BLaER1 treated with 17β-estradiol and CSF1 and Interleukin-3, amounts not matched to agents 10 nM and 100 nM (cell line): ENCODE measurements around the gene OXTR.

ENCODE experiments used
- H3K27ac ChIP-seq, 11 experiments: shearing (Covaris generic); formaldehyde crosslinking; 2 replicates each; pipeline ENCODE4 v1.8.1; 2022
- H3K27me3 ChIP-seq, 11 experiments: shearing (Covaris generic); formaldehyde crosslinking; 2 replicates each; pipeline ENCODE4 v1.8.1; 2022
- H3K36me3 ChIP-seq, 11 experiments: shearing (Covaris generic); formaldehyde crosslinking; 2 replicates each; pipeline ENCODE4 v1.8.1; 2022
- H3K4me1 ChIP-seq, 10 experiments: shearing (Covaris generic); formaldehyde crosslinking; 2 replicates each; pipeline ENCODE4 v1.8.1; 2022
- H3K4me2 ChIP-seq, 11 experiments: shearing (Covaris generic); formaldehyde crosslinking; 2 replicates each; pipeline ENCODE4 v1.8.1; 2022
- H3K4me3 ChIP-seq, 10 experiments: shearing (Covaris generic); formaldehyde crosslinking; 2 replicates each; pipeline ENCODE4 v1.8.1; 2022
- H3K9ac ChIP-seq, 11 experiments: shearing (Covaris generic); formaldehyde crosslinking; 2 replicates each; pipeline ENCODE4 v1.8.1; 2022
- H3K9me3 ChIP-seq, 11 experiments: shearing (Covaris generic); formaldehyde crosslinking; replicated peaks in 1 of 11; 2 replicates each; pipeline ENCODE4 v1.8.1; 2022
- H4K20me1 ChIP-seq, 11 experiments: shearing (Covaris generic); formaldehyde crosslinking; 2 replicates each; pipeline ENCODE4 v1.8.1; 2022
- Cebpa-rat ChIP-seq, 11 experiments: shearing (Covaris generic); IDR thresholded peaks; 2 replicates each; pipeline ENCODE4 v1.8.1; 2022

The OXTR gene

DNA sequence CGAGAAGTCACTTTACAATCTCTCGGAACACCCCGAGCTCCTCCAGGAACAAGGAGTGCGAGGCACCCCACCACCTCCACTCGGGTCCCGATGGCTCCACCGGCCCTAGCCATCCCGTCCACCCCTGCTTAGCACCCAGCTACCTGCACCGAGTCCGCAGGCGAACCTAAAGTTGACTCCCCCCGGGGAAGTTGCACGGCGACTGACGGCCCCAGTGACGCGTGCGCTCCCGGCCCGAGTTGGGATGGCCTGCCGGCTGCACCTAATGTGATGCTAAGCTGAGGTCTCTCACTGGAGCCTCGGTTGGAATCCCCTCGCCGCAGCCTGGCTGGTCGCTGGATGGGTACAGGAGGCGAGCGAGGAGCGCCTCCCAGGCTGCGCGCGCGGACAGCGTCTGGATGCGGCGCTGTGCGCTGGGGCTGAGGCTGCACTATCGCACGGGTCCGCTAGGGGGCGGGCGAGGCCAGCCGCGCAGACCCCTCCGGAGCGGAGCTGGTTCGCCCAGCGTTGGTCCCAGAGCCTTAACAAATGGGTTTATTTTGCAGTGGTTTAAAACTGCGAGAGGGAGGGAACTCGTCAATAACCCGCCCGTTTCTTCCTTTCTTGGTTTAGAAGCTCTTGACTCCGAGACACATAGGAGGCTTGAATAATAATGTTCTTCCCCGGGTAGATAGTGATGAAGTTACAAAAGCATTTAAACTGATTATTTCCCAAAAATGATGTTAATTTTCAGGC is at the start of gene OXTR:
Gene OXTR (minus strand): TSS at position 526 of the 735 bp plus-strand sequence. CDS start 1,426 bp downstream, outside the sequence.
- Histone ChIP-seq H3K27ac (no peak within 1 kb of the TSS), H3K36me3 (peaks cover 0 to 14% (median 6%) of the 10 kb centered on the region in 11 experiments; a peak in 7 of 22 replicates), H3K4me1 (peaks cover 0 to 17% (median 6%) of the 10 kb centered on the region in 10 experiments; a peak in 8 of 20 replicates), H4K20me1 (no peaks in the 10 kb centered on the region), H3K27me3 (peaks cover 0 to 12% (median 10%) of the 10 kb centered on the region in 11 experiments; a peak in 14 of 22 replicates), H3K4me3 (peak within 1 kb of the TSS in 2 of 10 experiments; percentile 14; a peak in 1 of 20 replicates), H3K9me3 (peaks cover 20 to 27% (median 23%) of the 10 kb centered on the region in 11 experiments), H3K9ac (no peak within 1 kb of the TSS), H3K4me2 (peak within 1 kb of the TSS in 7 of 11 experiments; percentile 7 to 68 (median 33); a peak in 9 of 22 replicates)
- no peak for TF ChIP-seq Cebpa-rat (IDR thresholded peaks at IDR 0.05)

GRCh38 chr3:8817486-8817885 is 48.1 kb upstream of the OXTR start:
- H3K4me3 ChIP-seq: no peak overlapping the region

DNA sequence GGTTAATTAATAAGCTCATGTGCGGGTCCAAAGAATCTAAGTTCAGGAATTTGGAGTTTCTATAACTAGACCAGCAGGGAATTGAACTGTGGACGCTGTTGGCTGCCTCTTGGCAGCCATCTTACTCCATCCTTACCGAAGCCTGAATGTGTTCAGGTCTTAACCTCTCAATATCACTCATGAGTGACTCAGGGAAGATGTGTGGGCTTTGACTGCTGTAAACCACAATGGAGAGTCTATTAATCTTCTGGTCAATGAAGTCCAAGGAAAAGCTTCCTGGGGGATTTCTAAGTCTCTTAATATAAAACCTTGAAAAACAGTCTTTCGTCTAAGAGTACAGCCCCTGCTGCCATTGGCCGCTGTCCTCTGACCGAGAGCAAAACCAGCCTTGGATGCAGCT is 46.7 kb upstream of the OXTR start:
- no peaks in the 10 kb centered on the region for H3K27me3 ChIP-seq
- H3K4me1 ChIP-seq: no peaks in the 10 kb centered on the region
- H4K20me1 ChIP-seq: no peaks in the 10 kb centered on the region
- no peak overlapping the region for H3K4me2 ChIP-seq
- H3K36me3 ChIP-seq: peaks cover 12 to 38% (median 22%) of the 10 kb centered on the region in 11 experiments; a peak in 15 of 22 replicates
- H3K27ac ChIP-seq: no peak overlapping the region
- H3K9ac ChIP-seq: no peak overlapping the region
- TF ChIP-seq Cebpa-rat (IDR thresholded peaks at IDR 0.05): no peak
- peaks cover 33 to 62% (median 53%) of the 10 kb centered on the region in 11 experiments for H3K9me3 ChIP-seq
- no peak overlapping the region for H3K4me3 ChIP-seq

More at GRCh38 chr3:8817486-8817885, 48.1 kb upstream of the OXTR start:
- H3K9me3 ChIP-seq: peaks cover 35 to 67% (median 57%) of the 10 kb centered on the region in 11 experiments
- peaks cover 12 to 43% (median 22%) of the 10 kb centered on the region in 11 experiments; a peak in 16 of 22 replicates for H3K36me3 ChIP-seq
- no peaks in the 10 kb centered on the region for H3K4me1 ChIP-seq
- H4K20me1 ChIP-seq: no peaks in the 10 kb centered on the region
- H3K27ac ChIP-seq: no peak overlapping the region
- TF ChIP-seq Cebpa-rat (IDR thresholded peaks at IDR 0.05): no peak
- H3K9ac ChIP-seq: no peak overlapping the region
- no peaks in the 10 kb centered on the region for H3K27me3 ChIP-seq
- H3K4me2 ChIP-seq: no peak overlapping the region

DNA sequence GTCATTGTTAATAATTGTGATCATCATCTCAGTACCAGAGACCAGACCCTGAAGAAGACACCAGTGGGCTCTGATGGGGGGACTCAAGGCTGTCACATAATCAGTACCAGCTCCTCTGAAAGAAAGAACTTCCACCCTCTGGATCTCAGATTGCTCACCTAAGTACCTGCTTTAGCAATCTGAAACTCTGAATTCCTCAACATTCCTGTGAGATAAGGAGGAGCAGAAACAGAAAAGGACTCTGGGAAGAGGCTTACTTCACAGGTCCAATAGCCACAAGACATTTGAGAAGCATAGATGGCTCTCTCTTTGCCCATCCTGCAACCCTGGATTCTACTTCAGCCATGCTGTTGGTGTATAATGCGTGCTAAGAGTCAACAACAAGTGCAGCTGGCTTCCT is 44.0 kb upstream of the OXTR start:
- Histone ChIP-seq H4K20me1 (no peaks in the 10 kb centered on the region), H3K9ac (no peak overlapping the region), H3K4me1 (no peaks in the 10 kb centered on the region), H3K4me3 (no peak overlapping the region), H3K27me3 (no peaks in the 10 kb centered on the region), H3K4me2 (no peak overlapping the region), H3K36me3 (peaks cover 0 to 13% (median 3%) of the 10 kb centered on the region in 11 experiments; a peak in 10 of 22 replicates), H3K27ac (no peak overlapping the region), H3K9me3 (peaks cover 8 to 35% (median 27%) of the 10 kb centered on the region in 11 experiments)
- TF ChIP-seq Cebpa-rat (IDR thresholded peaks at IDR 0.05): no peak

- no peaks in the 10 kb centered on the region for H4K20me1 ChIP-seq
- no peak for TF ChIP-seq Cebpa-rat (IDR thresholded peaks at IDR 0.05)
- no peaks in the 10 kb centered on the region for H3K36me3 ChIP-seq
- no peaks in the 10 kb centered on the region for H3K4me1 ChIP-seq
- no peak overlapping the region for H3K4me2 ChIP-seq
- H3K9ac ChIP-seq: no peak overlapping the region
- no peaks in the 10 kb centered on the region for H3K27me3 ChIP-seq
- peaks cover 0 to 11% (median 6%) of the 10 kb centered on the region in 11 experiments; a peak in 10 of 22 replicates for H3K9me3 ChIP-seq
- no peak overlapping the region for H3K4me3 ChIP-seq
- H3K27ac ChIP-seq: no peak overlapping the region
These were observed 41.1 kb upstream of the OXTR start for GRCh38 chr3:8810561-8810960.

DNA sequence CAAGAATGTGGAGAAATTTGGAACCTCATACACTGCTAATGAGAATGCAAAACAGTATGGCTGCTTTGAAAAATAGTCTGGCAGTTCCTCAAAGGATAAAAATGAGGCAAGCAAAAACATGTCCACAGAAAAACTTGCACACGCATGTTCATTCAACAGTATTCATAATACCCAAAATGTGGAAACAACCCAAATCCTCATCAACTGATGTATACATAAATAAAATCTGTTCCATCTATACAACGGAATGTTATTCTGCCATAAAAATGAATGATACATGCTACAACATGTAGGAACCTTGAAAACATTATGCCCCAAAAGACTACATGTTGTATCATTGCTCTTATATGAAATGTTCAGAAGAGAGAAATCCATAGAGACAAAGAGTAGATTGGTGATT is 36.4 kb upstream of the OXTR start:
- Histone ChIP-seq H3K27ac (no peak overlapping the region), H3K36me3 (no peaks in the 10 kb centered on the region), H3K9ac (no peak overlapping the region), H4K20me1 (no peaks in the 10 kb centered on the region), H3K9me3 (peaks cover 0 to 10% (median 5%) of the 10 kb centered on the region in 11 experiments; a peak in 17 of 22 replicates), H3K4me2 (no peak overlapping the region), H3K4me3 (no peak overlapping the region), H3K4me1 (no peaks in the 10 kb centered on the region), H3K27me3 (no peaks in the 10 kb centered on the region)
- no peak for TF ChIP-seq Cebpa-rat (IDR thresholded peaks at IDR 0.05)

- TF ChIP-seq Cebpa-rat (IDR thresholded peaks at IDR 0.05): no peak
- H3K4me2 ChIP-seq: no peak overlapping the region
- H3K4me1 ChIP-seq: no peaks in the 10 kb centered on the region
- H3K27me3 ChIP-seq: no peaks in the 10 kb centered on the region
- no peaks in the 10 kb centered on the region for H4K20me1 ChIP-seq
- 0 out of 22 replicates have a peak, but pooled peaks cover 0 to 7% (median 0%) of the 10 kb centered on the region in 11 experiments for H3K36me3 ChIP-seq
- H3K4me3 ChIP-seq: no peak overlapping the region
- no peak overlapping the region for H3K9ac ChIP-seq
- H3K9me3 ChIP-seq: peaks cover 12 to 26% (median 17%) of the 10 kb centered on the region in 11 experiments
- H3K27ac ChIP-seq: no peak overlapping the region
These were observed 32.8 kb upstream of the OXTR start for GRCh38 chr3:8802256-8802655.

DNA sequence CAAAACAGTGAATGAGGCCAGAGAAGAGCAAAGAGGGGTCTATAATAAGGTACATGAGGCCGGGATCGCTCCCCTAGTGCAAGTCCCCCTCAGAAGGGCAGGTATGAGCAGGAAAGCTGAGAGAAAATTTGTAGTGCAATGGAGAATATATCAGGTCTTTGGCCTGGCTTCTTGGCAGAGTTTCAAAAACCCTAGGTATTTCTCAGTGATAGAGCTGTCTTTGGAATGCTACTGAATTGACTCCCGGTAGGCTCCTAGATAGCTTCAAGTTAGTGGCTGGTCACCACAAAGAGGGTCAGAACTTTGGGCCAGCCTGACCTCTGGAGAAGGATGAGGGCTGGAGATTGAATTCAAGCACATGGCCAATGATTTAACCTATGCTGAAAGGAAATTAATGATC is 30.6 kb upstream of the OXTR start:
- TF ChIP-seq Cebpa-rat (IDR thresholded peaks at IDR 0.05): no peak
- H4K20me1 ChIP-seq: no peaks in the 10 kb centered on the region
- H3K4me3 ChIP-seq: no peak overlapping the region
- H3K27me3 ChIP-seq: no peaks in the 10 kb centered on the region
- H3K9ac ChIP-seq: no peak overlapping the region
- H3K4me2 ChIP-seq: no peak overlapping the region
- 0 out of 22 replicates have a peak, but pooled peaks cover 0 to 7% (median 0%) of the 10 kb centered on the region in 11 experiments for H3K36me3 ChIP-seq
- H3K9me3 ChIP-seq: peaks cover 12 to 23% (median 17%) of the 10 kb centered on the region in 11 experiments
- H3K4me1 ChIP-seq: no peaks in the 10 kb centered on the region
- no peak overlapping the region for H3K27ac ChIP-seq

DNA sequence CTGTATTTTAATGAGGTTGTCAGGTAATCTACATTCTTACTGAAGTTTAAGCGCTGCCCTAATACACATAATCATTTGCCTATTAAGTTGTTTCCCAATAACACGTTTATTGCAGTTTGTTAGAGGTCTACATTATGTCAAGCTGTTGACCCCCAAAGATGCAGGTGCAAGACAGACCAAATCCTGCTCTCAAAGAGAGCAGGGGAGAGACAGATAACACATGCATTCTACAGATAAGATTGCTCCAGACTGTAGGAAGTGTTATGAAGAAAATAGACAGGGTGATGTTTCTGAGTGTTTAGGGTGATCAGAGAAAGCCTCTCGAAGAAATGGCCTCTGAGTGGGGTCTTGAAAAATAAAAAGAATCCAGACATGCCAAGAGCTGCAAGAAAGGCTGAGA is 24.8 kb upstream of the OXTR start:
- Histone ChIP-seq H3K27ac (no peak overlapping the region), H3K27me3 (no peaks in the 10 kb centered on the region), H3K4me1 (no peaks in the 10 kb centered on the region), H3K36me3 (peaks cover 0 to 8% (median 0%) of the 10 kb centered on the region in 11 experiments; a peak in 1 of 22 replicates), H3K4me2 (no peak overlapping the region), H3K4me3 (no peak overlapping the region), H3K9ac (no peak overlapping the region), H3K9me3 (peaks cover 7 to 24% (median 16%) of the 10 kb centered on the region in 11 experiments; a peak in 21 of 22 replicates), H4K20me1 (no peaks in the 10 kb centered on the region)
- TF ChIP-seq Cebpa-rat (IDR thresholded peaks at IDR 0.05): no peak
